WTC11 (cell line): ENCODE data around the gene PCDHA1. TPM values are rescaled to one million over a fixed set of nuclear protein-coding genes. Genes with fewer than 3 reads are reported as not detected.

Experiments used
- ATAC-seq: fragments of 200-7000 bp; cut with Tn5 transposase; 2 replicates; pipeline ENCODE4 v1.10.0; 2021; ENCODE audit warnings: mild to moderate bottlenecking, moderate library complexity
- CTCF ChIA-PET: fragments of 300-600 bp; sonication (Branson Sonifier 250); formaldehyde crosslinking; loops from one replicate; lab custom pipeline; 2021; ENCODE audit warnings: antibody characterized with exemption; lab: Charles Lee
- POLR2A ChIA-PET: fragments of 350-600 bp; sonication (Branson Sonifier 250); formaldehyde crosslinking; loops from one replicate; lab custom pipeline; 2021; ENCODE audit warnings: antibody characterized with exemption; lab: Charles Lee
- DNase-seq: peaks from one replicate; pipeline ENCODE4 v3.0.0; 2021; ENCODE audit warnings: low spot score
- H3K27ac Mint-ChIP-seq: 2 replicates; pipeline ENCODE4 v1.8.0; 2021; ENCODE audit warnings: mixed read lengths
- H3K27me3 Mint-ChIP-seq: 2 replicates; pipeline ENCODE4 v1.8.0; 2021; ENCODE audit warnings: low read depth, mild to moderate bottlenecking, moderate library complexity, mixed read lengths
- H3K36me3 Mint-ChIP-seq: 2 replicates; pipeline ENCODE4 v1.8.0; 2021; ENCODE audit warnings: mixed read lengths
- H3K4me1 Mint-ChIP-seq: 2 replicates; pipeline ENCODE4 v1.8.0; 2022; ENCODE audit warnings: mixed read lengths
- H3K4me3 Mint-ChIP-seq: 2 replicates; pipeline ENCODE4 v1.8.0; 2021; ENCODE audit warnings: mild to moderate bottlenecking, moderate library complexity, mixed read lengths
- H3K9me3 Mint-ChIP-seq: 2 replicates; pipeline ENCODE4 v1.8.0; 2021; ENCODE audit warnings: mixed read lengths
- AR ChIP-seq: fragments of 250-450 bp; sonication (Bioruptor Pico); IDR thresholded peaks from 2 replicates; pipeline ENCODE4 v1.9.0; 2021; ENCODE audit warnings: mild to moderate bottlenecking
- CREM ChIP-seq: sonication (generic); formaldehyde crosslinking; IDR thresholded peaks from 2 replicates; pipeline ENCODE4 v1.8.1; 2022; ENCODE audit warnings: mild to moderate bottlenecking, missing genetic modification reagents, moderate library complexity
- ERG ChIP-seq: fragments of 250-450 bp; sonication (Bioruptor Pico); IDR thresholded peaks from 2 replicates; pipeline ENCODE4 v1.8.0; 2021; ENCODE audit warnings: mild to moderate bottlenecking
- FOXJ3 ChIP-seq: sonication (generic); formaldehyde crosslinking; IDR thresholded peaks from 2 replicates; pipeline ENCODE4 v1.9.0; 2021; ENCODE audit warnings: missing genetic modification reagents, mild to moderate bottlenecking, borderline replicate concordance
- GRHL2 ChIP-seq: fragments of 250-450 bp; sonication (Bioruptor Pico); IDR thresholded peaks from 2 replicates; pipeline ENCODE4 v1.8.0; 2022; ENCODE audit warnings: mild to moderate bottlenecking, moderate library complexity; ENCODE audit not compliant: insufficient replicate concordance, severe bottlenecking
- HMGA2 ChIP-seq: fragments of 250-450 bp; sonication (Bioruptor Pico); IDR thresholded peaks from 2 replicates; pipeline ENCODE4 v1.4.0; 2021; ENCODE audit warnings: mild to moderate bottlenecking, moderate library complexity
- MAX ChIP-seq: sonication (generic); formaldehyde crosslinking; IDR thresholded peaks from 2 replicates; pipeline ENCODE4 v1.8.0; 2022; ENCODE audit warnings: mild to moderate bottlenecking, missing genetic modification reagents
- NFATC4 ChIP-seq: fragments of 250-450 bp; sonication (Bioruptor Pico); IDR thresholded peaks from 2 replicates; pipeline ENCODE4 v1.9.0; 2021; ENCODE audit warnings: mild to moderate bottlenecking
- NR3C1 ChIP-seq: sonication (generic); formaldehyde crosslinking; conservative IDR thresholded peaks from 2 replicates; pipeline ENCODE4 v1.8.1; 2023; ENCODE audit warnings: low read depth, mild to moderate bottlenecking, missing genetic modification reagents
- PREB ChIP-seq: sonication (generic); formaldehyde crosslinking; IDR thresholded peaks from 2 replicates; pipeline ENCODE4 v1.8.1; 2022; ENCODE audit warnings: mild to moderate bottlenecking, missing genetic modification reagents, moderate library complexity, borderline replicate concordance
- RELA ChIP-seq: sonication (generic); formaldehyde crosslinking; IDR thresholded peaks from 2 replicates; pipeline ENCODE4 v1.8.1; 2022; ENCODE audit warnings: missing genetic modification reagents, mild to moderate bottlenecking, borderline replicate concordance
- ZNF121 ChIP-seq: sonication (generic); formaldehyde crosslinking; IDR thresholded peaks from 2 replicates; pipeline ENCODE4 v1.8.0; 2023; ENCODE audit warnings: missing genetic modification reagents
- ZNF138 ChIP-seq: sonication (generic); formaldehyde crosslinking; conservative IDR thresholded peaks from 2 replicates; pipeline ENCODE4 v1.8.1; 2022; ENCODE audit warnings: mild to moderate bottlenecking, moderate library complexity, missing genetic modification reagents
- ZNF219 ChIP-seq: sonication (generic); formaldehyde crosslinking; IDR thresholded peaks from 2 replicates; pipeline ENCODE4 v1.8.0; 2023; ENCODE audit warnings: missing genetic modification reagents, mild to moderate bottlenecking, borderline replicate concordance
- ZNF396 ChIP-seq: fragments of 250-450 bp; sonication (Bioruptor Pico); IDR thresholded peaks from 2 replicates; pipeline ENCODE4 v1.8.0; 2021; ENCODE audit warnings: mild to moderate bottlenecking, moderate library complexity, borderline replicate concordance
- ZNF425 ChIP-seq: fragments of 250-450 bp; sonication (Bioruptor Pico); conservative IDR thresholded peaks from 2 replicates; pipeline ENCODE4 v1.9.0; 2021; ENCODE audit warnings: mild to moderate bottlenecking
- total RNA-seq: library from RNA; stranded (reverse); gene quantifications from 3 replicates; pipeline ENCODE4 v1.2.3, GENCODE V29; 2021
- TF ChIP-seq, protein P1 (sequence below): sonication (generic); formaldehyde crosslinking; IDR thresholded peaks from 2 replicates; pipeline ENCODE4 v1.8.1; 2023; ENCODE audit warnings: mild to moderate bottlenecking, missing genetic modification reagents, moderate library complexity
- TF ChIP-seq, protein P2 (sequence below): sonication (generic); formaldehyde crosslinking; IDR thresholded peaks from 2 replicates; pipeline ENCODE4 v1.8.1; 2022; ENCODE audit warnings: missing genetic modification reagents, borderline replicate concordance

Gene PCDHA1
- total RNA-seq, 1 experiment from 2014 or later = 2.4 TPM

- Mint-ChIP-seq H3K36me3 (no peaks in the 10 kb centered on the region), H3K27me3 (no peaks in the 10 kb centered on the region), H3K27ac (no peak overlapping the region), H3K4me1 (no peaks in the 10 kb centered on the region), H3K4me3 (no peak overlapping the region), H3K9me3 (no peaks in the 10 kb centered on the region)
- ChIA-PET CTCF (interaction anchor here (0.6 to 1.4 kb wide), 2 partner anchors 9 to 747 kb away, joined by 3 to 8 read pairs; partner anchors contain the start of gene PCDHAC1), POLR2A (no interaction called here)
- TF ChIP-seq PREB (CRISPR knock-in tag) (no peak), ZNF396 (CRISPR knock-in tag) (no peak), RELA (CRISPR knock-in tag) (no peak), CREM (CRISPR knock-in tag) (no peak), ZNF219 (CRISPR knock-in tag) (no peak), HMGA2 (CRISPR knock-in tag) (no peak), MAX (CRISPR knock-in tag) (no peak), ZNF138 (CRISPR knock-in tag) (no peak), ZNF121 (CRISPR knock-in tag) (no peak), AR (CRISPR knock-in tag) (no peak), GRHL2 (CRISPR knock-in tag) (no peak), NR3C1 (CRISPR knock-in tag) (no peak), ERG (no peak), NFATC4 (CRISPR knock-in tag) (no peak), ZNF425 (CRISPR knock-in tag) (no peak), FOXJ3 (no peak)
- TF ChIP-seq, protein P1, sequence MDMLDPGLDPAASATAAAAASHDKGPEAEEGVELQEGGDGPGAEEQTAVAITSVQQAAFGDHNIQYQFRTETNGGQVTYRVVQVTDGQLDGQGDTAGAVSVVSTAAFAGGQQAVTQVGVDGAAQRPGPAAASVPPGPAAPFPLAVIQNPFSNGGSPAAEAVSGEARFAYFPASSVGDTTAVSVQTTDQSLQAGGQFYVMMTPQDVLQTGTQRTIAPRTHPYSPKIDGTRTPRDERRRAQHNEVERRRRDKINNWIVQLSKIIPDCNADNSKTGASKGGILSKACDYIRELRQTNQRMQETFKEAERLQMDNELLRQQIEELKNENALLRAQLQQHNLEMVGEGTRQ (CRISPR knock-in tag) = no peak
- TF ChIP-seq, protein P2, sequence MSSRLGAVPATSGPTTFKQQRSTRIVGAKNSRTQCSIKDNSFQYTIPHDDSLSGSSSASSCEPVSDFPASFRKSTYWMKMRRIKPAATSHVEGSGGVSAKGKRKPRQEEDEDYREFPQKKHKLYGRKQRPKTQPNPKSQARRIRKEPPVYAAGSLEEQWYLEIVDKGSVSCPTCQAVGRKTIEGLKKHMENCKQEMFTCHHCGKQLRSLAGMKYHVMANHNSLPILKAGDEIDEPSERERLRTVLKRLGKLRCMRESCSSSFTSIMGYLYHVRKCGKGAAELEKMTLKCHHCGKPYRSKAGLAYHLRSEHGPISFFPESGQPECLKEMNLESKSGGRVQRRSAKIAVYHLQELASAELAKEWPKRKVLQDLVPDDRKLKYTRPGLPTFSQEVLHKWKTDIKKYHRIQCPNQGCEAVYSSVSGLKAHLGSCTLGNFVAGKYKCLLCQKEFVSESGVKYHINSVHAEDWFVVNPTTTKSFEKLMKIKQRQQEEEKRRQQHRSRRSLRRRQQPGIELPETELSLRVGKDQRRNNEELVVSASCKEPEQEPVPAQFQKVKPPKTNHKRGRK (CRISPR knock-in tag) = no peak
- ATAC-seq = no peak
- no peak for DNase-seq
These were observed 149.1 kb downstream of the PCDHA1 start for GRCh38 chr5:140934964-140935606.
